A172 (cell line): ENCODE data around the gene SRPX. TPM values are rescaled to one million over a fixed set of nuclear protein-coding genes. Genes with fewer than 3 reads are reported as not detected.
A peak's percentile ranks its signal among the peaks of the same experiment; 100 is the strongest.

Experiments
- DNase-seq: peaks from one replicate; pipeline ENCODE4 v3.0.0-alpha.2; 2015; ENCODE audit warnings: low spot score
- total RNA-seq: library from RNA; depleted of rRNA; stranded (reverse); fragments of >200 nt; shearing (Covaris generic); gene quantifications from 2 replicates; pipeline ENCODE4 v1.2.3, GENCODE V29; 2014

The SRPX gene
- total RNA-seq, 1 experiment from 2014 or later = 63.8 TPM

- DNase-seq = no peak
These were observed 8.6 kb downstream of the SRPX start for GRCh38 chrX:38211891-38212635.

GRCh38 chrX:38206542-38206941 is 14.1 kb downstream of the SRPX start:
- DNase-seq = peak; percentile 33

DNA sequence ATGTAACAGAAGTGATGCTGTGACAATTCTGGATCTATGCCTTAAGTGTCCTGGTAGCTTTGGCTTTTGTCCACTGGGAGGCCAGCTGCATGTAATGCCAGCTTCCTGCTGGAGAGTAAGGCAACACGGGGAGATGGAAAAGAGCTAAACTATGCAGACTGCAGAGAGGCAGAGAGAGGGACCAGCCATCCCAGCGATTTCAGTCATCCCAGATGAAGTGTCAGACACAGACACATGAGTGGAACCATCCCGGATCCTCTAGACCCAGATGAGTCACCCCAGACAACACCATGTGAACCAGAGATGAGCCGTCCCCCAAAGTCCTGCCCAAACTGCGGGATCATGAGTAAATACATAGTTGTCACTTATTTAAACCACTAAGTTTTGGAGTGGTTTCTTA is 14.6 kb downstream of the SRPX start:
- DNase-seq = peak; percentile 52

GRCh38 chrX:38205039-38205438 is 15.6 kb downstream of the SRPX start:
- DNase-seq = no peak

DNA sequence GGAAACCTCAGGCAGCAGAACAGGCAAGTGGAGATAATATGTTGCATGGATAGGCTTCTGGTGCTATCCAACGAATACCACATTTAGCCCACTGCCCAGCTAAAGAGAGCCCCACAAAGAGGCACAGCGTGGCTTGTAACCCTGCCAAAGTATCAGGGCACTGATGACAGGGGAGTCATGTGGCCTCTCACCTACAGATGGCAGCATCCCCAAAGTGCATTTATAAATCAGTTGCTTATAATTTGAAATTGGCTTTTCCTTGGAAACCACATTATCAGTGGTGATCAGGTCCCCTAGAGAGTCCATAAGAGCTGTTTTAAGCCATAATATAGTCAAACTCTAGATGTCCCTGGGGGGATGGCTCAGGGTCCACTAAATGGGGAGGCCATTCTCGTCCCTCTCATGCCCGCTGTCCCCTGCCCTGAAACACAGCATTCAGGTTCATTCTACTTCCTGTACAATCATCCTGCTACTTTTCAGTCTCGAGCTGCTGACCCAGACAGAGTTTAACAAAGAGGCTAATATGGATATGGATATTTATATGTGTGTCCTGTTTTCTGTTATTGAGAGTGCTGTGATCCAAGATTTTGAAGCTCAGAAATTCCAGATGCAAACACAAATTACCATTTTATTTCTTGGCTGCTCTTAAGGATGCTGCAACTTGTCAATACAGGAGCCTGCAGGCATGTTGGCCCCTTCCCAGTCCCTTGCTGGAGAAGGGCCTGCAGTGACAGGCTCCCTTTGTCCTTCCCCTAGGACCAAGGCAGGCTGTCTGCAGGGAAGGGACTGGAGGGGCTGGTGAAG is 28.5 kb downstream of the SRPX start:
- peak; percentile 22 for DNase-seq

DNA sequence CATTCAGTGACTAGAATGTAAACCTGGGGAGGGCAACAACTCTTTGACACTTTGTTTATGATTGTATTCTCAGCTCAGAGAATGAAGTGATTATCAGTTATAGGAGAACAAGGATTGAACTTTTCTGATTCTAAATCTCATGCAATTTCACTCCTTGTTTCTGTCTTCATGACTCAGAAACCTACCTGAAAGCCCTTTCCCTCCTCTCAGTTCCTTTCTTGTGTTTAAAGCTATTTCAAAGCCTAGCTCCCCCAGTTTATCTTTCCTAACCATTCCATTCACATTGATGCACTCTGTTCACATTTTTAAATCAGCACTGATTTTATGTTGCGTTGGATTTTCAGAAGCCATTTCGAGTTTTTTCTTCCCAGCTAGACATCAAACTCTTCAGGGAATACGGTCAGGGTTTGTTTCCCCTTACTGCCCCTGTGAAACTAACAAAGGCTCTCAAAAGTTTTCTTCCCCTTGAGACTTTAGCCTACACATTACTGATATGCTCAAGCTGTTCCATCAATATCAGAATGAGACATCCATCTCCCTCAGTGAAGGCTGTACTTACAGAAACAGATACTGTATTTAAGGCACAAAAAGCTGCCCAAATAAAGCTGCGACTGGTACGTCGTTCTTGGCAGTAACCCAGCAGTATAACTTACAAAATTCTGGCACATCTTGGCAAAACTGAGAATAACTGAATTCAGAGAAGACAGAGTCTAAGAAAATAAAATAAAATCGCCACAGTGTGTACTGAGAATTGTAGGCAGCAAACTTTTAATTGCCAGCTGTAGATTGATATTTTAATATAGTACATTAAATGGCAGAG is 31.0 kb downstream of the SRPX start:
- DNase-seq = no peak

DNA sequence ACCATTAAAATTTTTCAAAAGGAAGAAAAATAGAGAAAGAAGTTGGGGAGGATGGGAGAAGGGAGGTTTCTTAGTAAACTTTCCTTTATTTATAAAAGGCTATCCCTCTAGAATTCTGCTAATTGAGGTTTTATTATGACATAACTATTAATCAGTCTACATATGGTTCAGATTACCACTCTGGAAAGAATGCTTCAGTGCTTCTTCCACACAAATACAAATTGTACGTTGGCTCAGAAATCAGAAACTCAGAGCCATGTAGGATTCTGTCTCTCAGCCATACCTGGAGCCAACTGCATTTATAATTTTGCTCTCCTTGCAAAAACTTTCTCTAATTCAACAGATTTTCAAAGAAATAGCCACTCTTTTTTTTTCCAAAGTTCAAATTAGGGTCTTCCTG is 37.1 kb downstream of the SRPX start:
- DNase-seq = no peak

DNA sequence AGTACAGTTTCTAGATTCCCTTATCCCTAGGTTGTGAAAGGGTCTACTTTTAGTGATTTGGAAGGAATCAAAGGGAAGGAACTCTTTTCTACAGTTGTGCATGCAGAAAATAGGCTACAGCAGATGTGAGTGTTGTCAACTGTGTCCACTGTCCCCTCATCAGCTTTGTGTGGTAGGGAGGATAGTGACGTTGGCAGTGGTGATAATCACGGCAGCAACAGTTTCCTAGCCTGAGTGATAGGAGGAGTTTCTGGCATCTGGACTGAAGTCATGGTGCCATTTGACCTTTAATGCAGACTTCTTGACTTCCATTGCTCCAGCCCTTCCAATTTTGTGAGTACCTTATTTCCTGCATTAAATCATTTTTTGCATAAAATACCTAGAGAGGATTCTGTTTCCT is 39.3 kb downstream of the SRPX start:
- DNase-seq = no peak

GRCh38 chrX:38178396-38178795 is 42.3 kb downstream of the SRPX start:
- DNase-seq = no peak

- DNase-seq = peak; percentile 37
These were observed 45.5 kb downstream of the SRPX start for GRCh38 chrX:38175139-38175538.

DNA sequence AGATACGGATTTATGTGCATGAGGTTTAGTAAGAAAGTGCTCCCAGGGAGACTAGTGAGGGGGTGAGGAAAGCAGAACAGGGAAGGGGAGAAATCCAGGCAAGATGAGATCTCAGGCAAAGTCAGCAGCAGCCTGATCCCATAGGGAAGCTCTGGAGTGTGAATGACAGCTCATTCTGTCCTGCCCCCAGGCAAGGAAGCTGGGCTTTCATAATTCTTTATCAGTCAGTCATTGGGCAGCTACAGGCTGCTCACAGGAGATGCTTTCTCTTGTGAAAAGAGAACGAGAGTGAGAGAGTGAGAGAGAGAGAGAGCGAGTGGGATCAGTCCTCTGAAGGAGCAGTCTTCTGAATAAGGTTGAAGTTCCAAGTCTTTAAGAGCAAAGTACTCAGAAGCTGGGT is 48.1 kb downstream of the SRPX start:
- no peak for DNase-seq

- no peak for DNase-seq
These were observed 50.1 kb downstream of the SRPX start for GRCh38 chrX:38170556-38170955.

DNA sequence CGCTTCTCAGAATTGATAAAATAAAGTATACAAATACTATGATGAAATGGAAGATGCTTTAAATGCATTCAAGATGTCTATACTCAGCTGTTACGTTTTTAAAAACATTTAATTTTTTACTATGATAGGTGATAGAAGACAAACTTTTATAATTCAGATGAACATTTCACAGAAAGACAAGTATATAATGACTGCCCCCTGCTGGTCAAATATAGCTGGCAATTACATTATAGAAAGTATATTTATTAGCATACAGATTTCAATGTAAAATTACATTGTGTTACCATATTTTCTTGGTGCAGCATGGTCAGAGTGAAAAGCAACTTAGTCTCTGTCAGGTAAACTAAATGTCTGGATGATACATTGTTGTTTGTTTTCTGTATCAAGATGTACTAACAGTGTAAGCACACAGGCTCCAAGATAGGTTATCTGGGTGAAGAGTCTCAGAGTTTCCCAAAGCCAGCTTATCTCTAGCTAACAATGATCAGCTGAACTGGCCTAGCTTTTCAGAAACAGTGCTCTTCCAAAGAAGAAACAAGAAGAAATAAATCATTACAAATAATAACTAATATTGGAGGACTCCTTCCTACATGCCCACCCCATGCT is 54.1 kb downstream of the SRPX start:
- DNase-seq = peak; percentile 31

DNA sequence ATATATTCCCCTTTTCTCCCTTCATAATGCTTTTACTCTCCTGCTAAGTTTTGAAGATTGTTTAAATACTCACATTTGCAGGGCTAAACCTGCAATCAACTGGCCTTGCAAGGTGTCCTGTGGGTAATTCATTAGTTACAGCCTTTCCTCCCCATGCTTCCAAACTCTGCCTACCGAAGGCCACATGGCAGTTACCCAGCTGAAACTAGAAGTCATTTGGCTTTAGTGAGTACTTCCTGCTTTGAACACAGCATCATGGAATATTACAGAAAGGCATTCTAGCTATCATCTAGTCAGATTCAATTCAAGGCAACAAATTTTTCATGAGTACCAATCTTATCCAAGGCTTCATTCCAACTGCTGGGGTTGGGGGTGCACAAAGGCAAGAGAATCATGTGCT is 55.6 kb downstream of the SRPX start:
- no peak for DNase-seq

- no peak for DNase-seq
These were observed 57.5 kb downstream of the SRPX start for GRCh38 chrX:38163193-38163592.

DNA sequence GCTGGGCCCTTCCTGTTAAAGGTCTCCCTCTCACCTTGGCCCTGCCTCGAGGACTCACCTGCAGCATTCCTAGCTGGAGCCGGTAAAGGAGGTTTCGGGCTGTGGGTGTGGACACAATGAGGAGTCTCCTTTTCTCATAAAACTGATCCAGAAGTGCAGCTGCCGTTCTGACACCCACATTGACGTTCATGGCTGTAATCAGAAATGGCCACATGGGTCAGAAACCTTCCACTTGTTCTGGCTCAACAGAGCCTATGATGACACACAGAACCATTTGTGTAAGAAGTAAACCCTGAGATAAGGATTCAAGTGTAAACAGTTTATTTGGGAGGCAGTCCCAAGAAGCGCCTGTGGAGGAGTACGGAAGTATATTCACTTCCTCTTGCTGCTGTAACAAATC is 63.8 kb downstream of the SRPX start:
- DNase-seq = no peak

DNA sequence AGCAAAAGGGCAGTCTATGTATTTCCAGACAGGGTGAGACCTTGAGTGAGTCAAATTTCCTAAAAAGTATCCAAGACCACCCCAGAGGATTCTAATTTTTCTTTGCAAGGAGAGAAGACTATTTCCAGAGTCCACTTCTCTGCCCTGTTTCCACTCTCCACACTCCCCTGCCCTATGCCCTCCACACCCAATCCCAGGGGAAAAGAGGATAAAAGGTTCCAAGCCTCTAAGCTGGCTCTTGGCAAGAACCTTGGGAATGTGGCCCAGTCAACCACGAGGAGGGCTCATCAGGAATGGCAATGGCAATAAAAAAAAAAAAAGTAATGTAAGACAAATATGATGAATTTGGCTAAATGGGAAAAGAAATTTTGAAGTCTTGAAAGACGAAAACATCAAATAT is 65.9 kb downstream of the SRPX start:
- no peak for DNase-seq

- DNase-seq = no peak
These were observed 66.3 kb downstream of the SRPX start for GRCh38 chrX:38154340-38154739.

GRCh38 chrX:38151441-38151840 is 69.2 kb downstream of the SRPX start:
- DNase-seq = peak; percentile 16

GRCh38 chrX:38150993-38151392 is 69.7 kb downstream of the SRPX start:
- DNase-seq = no peak

GRCh38 chrX:38149016-38149415 is 71.7 kb downstream of the SRPX start:
- DNase-seq = no peak

DNA sequence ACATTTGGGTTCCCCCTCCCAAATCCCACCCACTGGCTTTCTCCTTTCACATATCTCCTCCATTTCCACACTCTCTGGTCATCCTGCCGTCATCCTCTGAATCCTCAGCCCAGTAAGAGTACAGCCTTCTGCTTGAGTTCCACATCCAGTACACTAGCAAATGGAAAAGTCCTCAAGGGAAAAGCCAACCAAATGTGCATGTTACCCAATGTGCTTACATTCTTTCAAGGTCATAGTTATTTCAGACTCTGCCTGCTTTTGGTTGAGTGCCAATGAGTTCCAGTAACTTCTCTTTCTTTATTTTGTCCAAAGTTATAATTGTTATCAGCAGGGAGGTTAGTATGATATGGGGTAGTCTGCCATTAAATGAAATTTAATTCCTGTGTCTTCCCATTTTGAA is 78.1 kb downstream of the SRPX start:
- DNase-seq = no peak
